IPS-20b (cell line): ENCODE measurements around the gene CAMK2G.

Source experiments
- H3K27ac ChIP-seq: one replicate; pipeline ENCODE4 v1.5.1; 2013; ENCODE audit warnings: low read length
- H3K27me3 ChIP-seq: 2 replicates; pipeline ENCODE4 v1.6.1; 2013; ENCODE audit warnings: mild to moderate bottlenecking, low read length, inconsistent platforms; ENCODE audit not compliant: insufficient read depth
- H3K36me3 ChIP-seq: 2 replicates; pipeline ENCODE4 v1.6.1; 2013; ENCODE audit warnings: low read depth, mild to moderate bottlenecking, inconsistent platforms, low read length, moderate library complexity; ENCODE audit not compliant: insufficient read depth
- H3K4me1 ChIP-seq: 2 replicates; pipeline ENCODE4 v1.6.1; 2013; ENCODE audit warnings: mild to moderate bottlenecking, control low read depth, inconsistent platforms, low read length, moderate library complexity; ENCODE audit not compliant: insufficient read depth
- H3K4me3 ChIP-seq: 2 replicates; pipeline ENCODE4 v1.5.1; 2013; ENCODE audit warnings: mild to moderate bottlenecking, low read length, inconsistent platforms
- H3K9ac ChIP-seq: 2 replicates; pipeline ENCODE4 v1.6.1; 2013; ENCODE audit warnings: low read depth, mild to moderate bottlenecking, inconsistent platforms, low read length, moderate library complexity
- H3K9me3 ChIP-seq: 2 replicates; pipeline ENCODE4 v1.6.1; 2013; ENCODE audit warnings: mild to moderate bottlenecking, low read depth, low read length, inconsistent platforms; ENCODE audit not compliant: insufficient read depth

Gene CAMK2G

GRCh38 chr10:73858013-73858708, 16.2 kb downstream of the CAMK2G start:
- H3K4me3 ChIP-seq: no peak overlapping the region
- H3K9ac ChIP-seq: no peak overlapping the region
- no peak overlapping the region for H3K27ac ChIP-seq
- H3K9me3 ChIP-seq: no peaks in the 10 kb centered on the region
- peaks cover 72% of the 10 kb centered on the region for H3K36me3 ChIP-seq
- H3K4me1 ChIP-seq: peaks cover 15% of the 10 kb centered on the region; the same call in 1 of the 2 replicates
- H3K27me3 ChIP-seq: no peaks in the 10 kb centered on the region

GRCh38 chr10:73857446-73857845, 16.9 kb downstream of the CAMK2G start:
- peaks cover 15% of the 10 kb centered on the region; the same call in 1 of the 2 replicates for H3K4me1 ChIP-seq
- H3K4me3 ChIP-seq: no peak overlapping the region
- H3K9ac ChIP-seq: no peak overlapping the region
- H3K27ac ChIP-seq: no peak overlapping the region
- H3K36me3 ChIP-seq: peaks cover 76% of the 10 kb centered on the region
- no peaks in the 10 kb centered on the region for H3K27me3 ChIP-seq
- H3K9me3 ChIP-seq: no peaks in the 10 kb centered on the region

GRCh38 chr10:73856261-73856660, 18.1 kb downstream of the CAMK2G start:
- peaks cover 79% of the 10 kb centered on the region for H3K36me3 ChIP-seq
- no peaks in the 10 kb centered on the region for H3K27me3 ChIP-seq
- peaks cover 17% of the 10 kb centered on the region; the same call in 1 of the 2 replicates for H3K4me1 ChIP-seq
- H3K9ac ChIP-seq: 0 out of 2 replicates have a peak overlapping the region, but pooled peaks have one; percentile 46
- no peak overlapping the region for H3K4me3 ChIP-seq
- H3K27ac ChIP-seq: no peak overlapping the region
- H3K9me3 ChIP-seq: no peaks in the 10 kb centered on the region

- no peaks in the 10 kb centered on the region for H3K9me3 ChIP-seq
- H3K27ac ChIP-seq: no peak overlapping the region
- no peak overlapping the region for H3K9ac ChIP-seq
- no peak overlapping the region for H3K4me3 ChIP-seq
- H3K36me3 ChIP-seq: peaks cover 74% of the 10 kb centered on the region
- H3K27me3 ChIP-seq: no peaks in the 10 kb centered on the region
- peaks cover 21% of the 10 kb centered on the region; the same call in 1 of the 2 replicates for H3K4me1 ChIP-seq
Measured at GRCh38 chr10:73855413-73855812, 18.9 kb downstream of the CAMK2G start.

GRCh38 chr10:73854310-73854709, 20.0 kb downstream of the CAMK2G start:
- Histone ChIP-seq H3K36me3 (peaks cover 64% of the 10 kb centered on the region), H3K27ac (no peak overlapping the region)

GRCh38 chr10:73853196-73853595, 21.2 kb downstream of the CAMK2G start:
- Histone ChIP-seq H3K9me3 (no peaks in the 10 kb centered on the region), H3K27ac (no peak overlapping the region), H3K9ac (no peak overlapping the region), H3K4me3 (no peak overlapping the region), H3K27me3 (no peaks in the 10 kb centered on the region), H3K36me3 (peaks cover 64% of the 10 kb centered on the region), H3K4me1 (peaks cover 21% of the 10 kb centered on the region; the same call in 1 of the 2 replicates)

More at GRCh38 chr10:73854310-73854709, 20.0 kb downstream of the CAMK2G start:
- Histone ChIP-seq H3K4me1 (peaks cover 21% of the 10 kb centered on the region; the same call in 1 of the 2 replicates), H3K9me3 (no peaks in the 10 kb centered on the region), H3K9ac (no peak overlapping the region), H3K4me3 (no peak overlapping the region), H3K27me3 (no peaks in the 10 kb centered on the region)

GRCh38 chr10:73850863-73851461, 23.4 kb downstream of the CAMK2G start:
- H3K36me3 ChIP-seq: peaks cover 71% of the 10 kb centered on the region
- no peaks in the 10 kb centered on the region for H3K9me3 ChIP-seq
- H3K27me3 ChIP-seq: no peaks in the 10 kb centered on the region
- no peak overlapping the region for H3K27ac ChIP-seq
- H3K9ac ChIP-seq: peak overlapping the region; percentile 51; the same call in 1 of the 2 replicates
- peaks cover 6% of the 10 kb centered on the region; the same call in 1 of the 2 replicates for H3K4me1 ChIP-seq
- H3K4me3 ChIP-seq: no peak overlapping the region

- H3K36me3 ChIP-seq: peaks cover 70% of the 10 kb centered on the region
- H3K4me1 ChIP-seq: peaks cover 6% of the 10 kb centered on the region; the same call in 1 of the 2 replicates
- no peaks in the 10 kb centered on the region for H3K9me3 ChIP-seq
- no peak overlapping the region for H3K27ac ChIP-seq
- H3K27me3 ChIP-seq: no peaks in the 10 kb centered on the region
- H3K9ac ChIP-seq: no peak overlapping the region
- H3K4me3 ChIP-seq: no peak overlapping the region
Measured at GRCh38 chr10:73850211-73850610, 24.1 kb downstream of the CAMK2G start.

- Histone ChIP-seq H3K9me3 (no peaks in the 10 kb centered on the region), H3K9ac (no peak overlapping the region), H3K4me3 (no peak overlapping the region), H3K27me3 (no peaks in the 10 kb centered on the region), H3K27ac (no peak overlapping the region), H3K4me1 (peaks cover 6% of the 10 kb centered on the region; the same call in 1 of the 2 replicates), H3K36me3 (peaks cover 74% of the 10 kb centered on the region)
Measured at GRCh38 chr10:73848821-73849489, 25.4 kb downstream of the CAMK2G start.

- H3K27ac ChIP-seq: no peak overlapping the region
- peaks cover 70% of the 10 kb centered on the region for H3K36me3 ChIP-seq
- no peaks in the 10 kb centered on the region for H3K9me3 ChIP-seq
- H3K9ac ChIP-seq: no peak overlapping the region
- no peak overlapping the region for H3K4me3 ChIP-seq
- peaks cover 6% of the 10 kb centered on the region; the same call in 1 of the 2 replicates for H3K4me1 ChIP-seq
- H3K27me3 ChIP-seq: no peaks in the 10 kb centered on the region
Measured at GRCh38 chr10:73847031-73847430, 27.3 kb downstream of the CAMK2G start.

GRCh38 chr10:73843261-73843660, 31.1 kb downstream of the CAMK2G start:
- Histone ChIP-seq H3K27ac (no peak overlapping the region), H3K4me3 (no peak overlapping the region), H3K27me3 (no peaks in the 10 kb centered on the region), H3K9ac (no peak overlapping the region), H3K9me3 (no peaks in the 10 kb centered on the region), H3K4me1 (no peaks in the 10 kb centered on the region), H3K36me3 (peaks cover 82% of the 10 kb centered on the region)
